Activated gamma-delta T cell treated with anti-CD3 and anti-CD28 coated beads, Interleukin-2, amount 50 U/mL, for 16 hours (primary cell): Measurements from ENCODE around the gene SPEG.

ENCODE experiments used
- DNase-seq: peaks from one replicate; pipeline ENCODE4 v3.0.0-alpha.2; 2020; ENCODE audit warnings: low read depth

Gene SPEG

GRCh38 chr2:219464286-219465032, 29.8 kb downstream of the SPEG start:
- DNase-seq = no peak

DNA sequence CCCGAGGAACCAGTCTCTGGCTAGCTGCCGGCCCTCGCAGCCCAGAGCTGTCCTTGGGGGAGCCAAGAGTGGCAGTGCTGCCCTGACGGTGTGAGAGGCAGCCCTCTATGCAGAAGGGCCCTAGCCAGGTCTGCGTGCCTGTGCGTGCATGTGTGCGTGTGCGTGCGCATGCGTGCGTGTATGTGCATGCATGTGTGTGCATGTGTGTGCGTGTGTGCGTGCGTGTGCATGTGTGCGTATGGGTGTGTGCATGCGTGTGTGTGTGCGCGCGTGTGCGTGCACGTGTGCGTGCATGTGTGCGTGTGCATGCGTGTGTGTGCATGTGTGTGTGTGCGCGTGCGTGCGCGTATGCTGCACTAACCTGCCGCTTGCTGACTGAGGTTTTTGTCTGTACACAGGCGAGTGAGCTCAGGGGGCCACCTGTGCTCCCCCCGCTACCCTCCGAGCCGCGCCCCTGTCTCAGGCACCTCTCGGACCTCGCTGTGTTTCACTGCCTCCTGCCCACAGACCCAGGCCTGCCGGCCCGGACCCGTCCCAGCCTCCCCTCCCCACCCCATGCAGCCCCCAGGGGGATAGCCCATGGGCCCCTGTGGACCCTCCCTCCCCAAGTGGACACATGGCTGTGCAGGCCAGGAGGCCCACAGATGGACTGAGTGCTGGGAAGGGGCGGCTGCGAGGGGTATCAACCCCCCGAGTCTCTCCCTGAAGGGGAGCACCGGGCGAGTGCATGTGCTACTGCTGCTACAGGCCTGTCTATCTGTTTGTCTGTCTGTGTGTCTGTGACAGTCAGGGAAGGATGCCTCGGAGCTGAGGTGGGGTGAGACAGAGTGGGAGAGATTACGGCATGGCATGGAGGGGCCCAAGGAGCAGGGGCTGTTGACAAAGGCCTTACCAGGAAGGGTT, 31.3 kb downstream of the SPEG start:
- no peak for DNase-seq

- DNase-seq = no peak
Observed at GRCh38 chr2:219466816-219467735, 32.4 kb downstream of the SPEG start.

DNA sequence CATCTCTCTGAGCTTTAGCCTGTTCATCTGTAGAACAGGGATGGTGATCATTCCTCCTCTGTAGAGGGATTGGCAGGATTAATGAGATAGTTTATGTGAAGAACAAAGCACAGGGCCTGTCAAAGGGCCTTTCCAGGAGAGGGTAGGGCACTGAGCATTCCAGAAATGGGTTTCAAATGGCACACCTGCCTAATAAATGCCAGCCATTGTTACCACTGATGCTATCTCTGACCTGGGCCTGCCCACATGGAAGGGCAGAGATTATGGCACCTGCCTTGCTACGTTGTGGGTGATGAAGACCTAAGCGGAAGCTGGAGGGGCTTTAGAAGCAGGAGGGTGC, 33.1 kb downstream of the SPEG start:
- no peak for DNase-seq

DNA sequence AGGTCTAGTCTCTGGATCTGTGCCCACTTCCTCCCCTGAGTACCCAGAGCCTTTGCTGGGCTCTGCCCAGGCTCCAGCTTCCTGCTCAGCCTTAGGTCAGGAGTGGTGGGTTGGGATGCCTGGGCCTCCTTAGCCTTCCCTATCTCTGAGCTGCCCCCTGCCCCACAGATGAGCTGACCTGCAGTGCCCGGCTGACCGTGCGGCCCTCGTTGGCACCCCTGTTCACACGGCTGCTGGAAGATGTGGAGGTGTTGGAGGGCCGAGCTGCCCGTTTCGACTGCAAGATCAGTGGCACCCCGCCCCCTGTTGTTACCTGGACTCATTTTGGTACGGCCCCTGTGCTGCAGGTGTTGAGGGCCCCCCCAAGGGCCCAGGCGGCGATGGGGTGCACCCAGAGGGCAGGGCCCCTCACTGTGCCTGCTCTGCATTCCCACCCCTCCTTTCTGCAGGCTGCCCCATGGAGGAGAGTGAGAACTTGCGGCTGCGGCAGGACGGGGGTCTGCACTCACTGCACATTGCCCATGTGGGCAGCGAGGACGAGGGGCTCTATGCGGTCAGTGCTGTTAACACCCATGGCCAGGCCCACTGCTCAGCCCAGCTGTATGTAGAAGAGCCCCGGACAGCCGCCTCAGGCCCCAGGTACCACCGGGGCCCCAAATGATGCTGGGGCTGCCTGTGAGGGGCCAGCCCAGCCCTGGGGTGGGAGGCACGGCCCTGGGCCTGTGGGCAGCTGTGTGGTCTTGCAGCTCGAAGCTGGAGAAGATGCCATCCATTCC, 34.0 kb downstream of the SPEG start:
- DNase-seq = no peak

DNA sequence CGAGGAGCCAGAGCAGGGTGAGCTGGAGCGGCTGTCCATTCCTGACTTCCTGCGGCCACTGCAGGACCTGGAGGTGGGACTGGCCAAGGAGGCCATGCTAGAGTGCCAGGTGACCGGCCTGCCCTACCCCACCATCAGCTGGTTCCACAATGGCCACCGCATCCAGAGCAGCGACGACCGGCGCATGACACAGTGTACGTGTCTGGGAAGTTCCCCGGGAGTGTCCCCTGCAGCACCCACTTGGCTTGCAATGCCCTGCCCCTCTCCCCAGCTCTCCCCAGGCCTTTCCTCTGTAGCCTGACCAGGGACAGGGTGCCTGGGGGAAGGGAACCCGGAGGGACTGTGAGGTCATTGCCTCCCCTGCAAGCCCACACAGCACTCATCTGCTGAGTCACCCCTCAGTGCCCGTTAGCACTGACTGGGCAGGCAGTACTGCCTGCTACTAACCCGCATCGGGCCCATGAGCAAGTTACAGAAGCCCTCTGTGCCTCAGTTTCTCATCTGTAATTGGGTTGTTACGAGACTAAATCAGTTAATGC, 34.6 kb downstream of the SPEG start:
- DNase-seq = no peak

DNA sequence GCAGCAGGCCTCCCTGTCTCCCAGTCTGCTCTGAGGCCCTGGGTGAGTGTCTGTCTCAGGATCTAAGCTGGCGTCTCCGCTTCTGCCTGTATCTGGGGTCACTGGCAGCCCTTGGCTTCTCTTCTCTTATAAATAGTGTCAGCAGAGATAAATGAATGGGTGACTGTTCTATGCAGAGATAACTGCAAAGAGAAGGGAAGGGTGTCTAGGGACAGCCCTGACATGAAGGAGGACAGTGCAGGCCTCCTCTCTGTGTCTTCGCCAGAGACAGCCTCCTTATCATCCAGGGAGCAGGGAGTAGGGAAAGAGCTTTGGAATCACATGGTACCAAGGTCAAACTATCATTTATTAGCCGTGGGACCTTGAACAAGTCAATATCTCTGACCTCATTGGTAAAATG, 35.8 kb downstream of the SPEG start:
- no peak for DNase-seq

DNA sequence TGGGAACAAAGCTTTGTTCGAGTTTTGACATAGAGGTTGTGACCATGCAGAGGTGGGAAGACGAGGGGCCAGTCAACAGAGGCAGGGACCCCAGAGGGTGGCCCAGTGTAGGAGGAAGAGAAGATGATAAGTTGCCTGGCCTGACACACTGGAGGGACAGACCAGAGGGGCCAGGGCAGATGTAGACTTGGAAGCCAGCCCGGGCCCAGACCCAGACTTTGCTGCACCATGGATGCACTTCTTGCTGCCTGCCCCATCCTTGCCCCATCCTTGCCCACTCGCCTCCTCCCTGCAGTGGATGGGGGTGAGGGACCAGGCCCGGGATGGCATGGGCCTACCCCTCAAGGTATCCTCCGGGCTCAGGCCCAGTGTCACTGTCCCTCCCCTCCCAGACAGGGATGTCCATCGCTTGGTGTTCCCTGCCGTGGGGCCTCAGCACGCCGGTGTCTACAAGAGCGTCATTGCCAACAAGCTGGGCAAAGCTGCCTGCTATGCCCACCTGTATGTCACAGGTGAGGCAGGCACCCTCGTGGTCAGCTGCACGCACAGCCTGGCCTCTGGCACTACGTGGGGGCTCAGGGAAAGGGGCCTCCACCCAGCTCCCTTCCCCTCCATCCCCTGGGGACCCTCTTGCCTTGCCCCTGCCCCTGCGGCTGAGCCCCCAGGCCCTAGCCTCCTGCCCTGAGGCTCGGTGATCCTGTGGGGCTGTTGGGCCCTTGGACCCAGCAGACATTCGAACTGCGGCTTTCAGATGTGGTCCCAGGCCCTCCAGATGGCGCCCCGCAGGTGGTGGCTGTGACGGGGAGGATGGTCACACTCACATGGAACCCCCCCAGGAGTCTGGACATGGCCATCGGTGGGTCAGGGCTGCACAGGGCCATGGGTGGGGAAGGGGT, 37.1 kb downstream of the SPEG start:
- no peak for DNase-seq

DNA sequence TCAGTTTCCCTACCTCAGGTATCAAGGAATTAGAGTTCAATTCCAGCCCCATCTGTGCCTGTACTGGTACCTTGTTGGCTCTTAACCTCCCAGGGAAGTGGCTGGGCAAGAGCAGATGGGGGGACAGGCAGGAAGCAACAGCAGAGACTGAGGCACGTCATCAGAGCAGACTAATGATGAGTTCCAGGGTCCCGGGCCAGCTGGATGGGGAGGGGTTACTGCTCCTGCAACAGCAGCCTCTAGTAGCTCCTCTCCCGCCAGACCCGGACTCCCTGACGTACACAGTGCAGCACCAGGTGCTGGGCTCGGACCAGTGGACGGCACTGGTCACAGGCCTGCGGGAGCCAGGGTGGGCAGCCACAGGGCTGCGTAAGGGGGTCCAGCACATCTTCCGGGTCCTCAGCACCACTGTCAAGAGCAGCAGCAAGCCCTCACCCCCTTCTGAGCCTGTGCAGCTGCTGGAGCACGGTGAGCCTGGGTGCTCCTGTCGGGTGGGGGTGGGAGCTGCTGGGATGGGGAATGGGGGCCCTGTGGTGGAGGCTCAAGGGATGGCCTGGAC, 38.1 kb downstream of the SPEG start:
- DNase-seq = no peak

GRCh38 chr2:219473511-219473910, 38.9 kb downstream of the SPEG start:
- no peak for DNase-seq

DNA sequence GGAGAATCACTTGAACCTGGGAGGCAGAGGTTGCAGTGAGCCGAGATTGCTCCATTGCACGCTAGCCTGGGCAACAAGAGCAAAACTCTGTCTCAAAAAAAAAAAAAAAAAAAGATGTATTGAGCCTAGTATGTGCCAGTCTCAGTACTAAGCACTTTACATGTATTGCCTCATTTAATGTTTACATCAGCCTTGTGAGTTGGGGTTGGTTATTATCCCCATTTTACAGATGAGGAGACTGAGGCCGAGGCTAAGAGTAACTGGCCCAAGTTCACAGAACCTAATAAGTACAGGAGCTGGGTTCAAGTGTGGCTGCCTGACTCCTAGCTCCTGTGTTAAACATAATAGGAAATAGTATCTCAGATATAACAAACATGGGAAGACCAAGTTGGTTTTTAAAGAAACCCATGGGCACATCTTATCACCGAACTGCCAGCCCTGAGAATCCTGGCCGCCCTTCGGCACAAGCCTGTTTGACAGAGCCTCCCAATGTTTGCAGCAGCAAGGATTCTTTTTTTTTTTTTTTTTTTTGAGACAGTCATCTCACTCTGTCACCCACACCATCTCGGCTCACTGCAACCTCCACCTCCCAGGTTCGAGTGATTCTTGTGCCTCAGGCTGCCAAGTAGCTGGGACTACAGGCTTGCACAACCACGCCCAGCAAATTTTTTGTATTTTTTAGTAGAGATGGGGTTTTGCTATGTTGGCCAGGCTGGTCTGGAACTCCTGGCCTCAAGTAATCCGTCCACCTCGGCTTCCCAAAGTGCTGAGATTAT, 39.8 kb downstream of the SPEG start:
- DNase-seq = no peak

DNA sequence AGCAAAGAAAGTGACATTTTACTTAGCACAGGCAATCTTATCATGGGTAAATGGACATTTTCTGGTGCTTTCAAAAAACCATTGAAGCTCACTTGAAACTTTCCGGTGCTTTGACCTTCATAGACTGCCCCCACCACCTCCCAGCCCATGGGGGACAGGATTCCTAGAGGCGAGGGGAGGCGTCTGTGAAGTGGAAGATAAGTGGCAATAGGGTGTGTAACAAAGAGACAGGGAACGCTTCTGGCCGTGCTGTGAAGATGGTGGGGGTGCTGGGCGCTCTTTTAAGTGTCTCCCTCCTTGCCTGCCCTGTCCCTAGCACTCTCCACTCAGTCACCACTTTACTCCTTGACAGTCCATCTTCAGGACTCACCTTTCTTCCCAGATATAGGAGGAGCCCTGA, 40.6 kb downstream of the SPEG start:
- DNase-seq = no peak

DNA sequence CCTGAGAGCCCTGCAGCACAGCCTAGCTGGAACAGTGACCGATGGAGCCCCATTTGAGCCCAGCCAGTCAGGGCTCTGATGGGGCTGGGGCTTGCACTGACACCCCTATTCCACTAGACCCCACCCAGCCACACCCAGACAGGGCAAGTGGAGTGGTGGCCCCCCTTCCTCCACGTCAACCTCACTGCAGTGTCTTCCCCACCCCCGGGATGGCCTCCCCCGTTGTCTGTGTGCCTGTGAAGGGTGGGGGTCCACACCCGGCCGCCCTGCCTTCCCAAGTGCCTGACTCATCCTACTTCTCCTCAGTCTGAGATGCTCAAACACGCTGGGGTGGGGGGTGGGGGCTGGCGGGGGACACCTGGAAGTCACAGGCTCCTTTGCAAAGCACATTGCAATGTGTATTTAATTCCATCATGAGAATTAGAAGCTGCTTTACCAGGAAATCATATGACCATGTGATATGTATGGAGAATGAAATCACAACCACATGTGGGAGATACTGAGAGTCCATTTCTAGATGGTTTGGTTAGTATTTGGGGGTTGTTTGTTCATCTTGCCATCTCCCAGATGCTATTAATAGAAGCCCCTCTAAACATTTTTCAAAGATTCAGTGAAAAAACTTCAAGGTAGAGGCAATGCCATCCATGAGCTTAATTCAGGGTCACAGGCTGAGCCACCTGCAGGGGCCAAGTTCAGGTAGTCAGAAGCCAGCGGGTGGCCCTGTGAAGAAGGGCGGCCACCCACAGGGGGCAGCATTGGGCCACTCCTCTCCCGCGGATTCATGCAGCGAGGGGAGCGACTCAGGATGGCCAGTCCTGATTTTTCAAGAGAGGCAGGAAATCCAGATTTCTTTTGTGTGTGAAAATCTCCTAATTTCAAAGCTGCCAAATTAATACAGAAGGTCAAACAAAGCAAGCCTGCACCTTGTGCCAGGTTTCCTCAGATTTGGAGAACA, 41.3 kb downstream of the SPEG start:
- peak; percentile 29 for DNase-seq

- DNase-seq = no peak
Observed at GRCh38 chr2:219476652-219477151, 42.1 kb downstream of the SPEG start.

GRCh38 chr2:219477179-219477578, 42.5 kb downstream of the SPEG start:
- DNase-seq = no peak

DNA sequence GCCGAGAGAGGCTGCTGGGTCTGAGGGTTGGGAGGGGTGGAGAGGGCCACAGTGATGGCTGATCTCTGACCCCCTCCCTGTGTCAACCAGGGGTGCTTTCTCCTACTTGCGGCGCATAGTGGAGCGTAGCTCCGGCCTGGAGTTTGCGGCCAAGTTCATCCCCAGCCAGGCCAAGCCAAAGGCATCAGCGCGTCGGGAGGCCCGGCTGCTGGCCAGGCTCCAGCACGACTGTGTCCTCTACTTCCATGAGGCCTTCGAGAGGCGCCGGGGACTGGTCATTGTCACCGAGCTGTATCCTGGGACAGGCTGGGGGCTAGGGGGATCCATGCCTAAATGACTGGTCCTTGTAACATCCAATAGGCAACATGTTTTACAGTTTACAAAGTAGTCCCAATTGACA, 43.2 kb downstream of the SPEG start:
- DNase-seq = no peak

DNA sequence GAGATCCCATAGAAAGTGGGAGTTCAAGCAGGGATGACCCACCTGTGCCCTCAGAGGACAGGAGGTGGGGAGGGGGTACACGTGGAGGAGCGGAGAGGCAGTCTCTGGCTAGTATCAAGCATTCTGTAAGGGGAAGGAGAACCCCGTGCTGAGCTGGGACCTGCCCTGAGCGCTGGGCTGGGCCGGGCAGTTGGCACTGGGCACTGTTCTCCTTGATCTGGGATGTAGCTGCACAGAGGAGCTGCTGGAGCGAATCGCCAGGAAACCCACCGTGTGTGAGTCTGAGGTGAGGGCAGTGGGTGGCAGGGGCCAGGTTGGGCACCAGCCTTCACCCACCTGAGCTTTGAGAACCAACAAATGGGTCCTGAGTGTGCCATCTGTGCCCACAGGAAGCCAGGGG, 44.3 kb downstream of the SPEG start:
- DNase-seq = no peak

GRCh38 chr2:219480004-219480403, 45.4 kb downstream of the SPEG start:
- no peak for DNase-seq
